ENCODE data around the gene GAS2L3.
"Not testable (repeated sequence)": the region's sequence is repeated elsewhere in the genome, so short reads cannot be mapped to it uniquely, and the experiment has no call there.

The GAS2L3 gene

DNA sequence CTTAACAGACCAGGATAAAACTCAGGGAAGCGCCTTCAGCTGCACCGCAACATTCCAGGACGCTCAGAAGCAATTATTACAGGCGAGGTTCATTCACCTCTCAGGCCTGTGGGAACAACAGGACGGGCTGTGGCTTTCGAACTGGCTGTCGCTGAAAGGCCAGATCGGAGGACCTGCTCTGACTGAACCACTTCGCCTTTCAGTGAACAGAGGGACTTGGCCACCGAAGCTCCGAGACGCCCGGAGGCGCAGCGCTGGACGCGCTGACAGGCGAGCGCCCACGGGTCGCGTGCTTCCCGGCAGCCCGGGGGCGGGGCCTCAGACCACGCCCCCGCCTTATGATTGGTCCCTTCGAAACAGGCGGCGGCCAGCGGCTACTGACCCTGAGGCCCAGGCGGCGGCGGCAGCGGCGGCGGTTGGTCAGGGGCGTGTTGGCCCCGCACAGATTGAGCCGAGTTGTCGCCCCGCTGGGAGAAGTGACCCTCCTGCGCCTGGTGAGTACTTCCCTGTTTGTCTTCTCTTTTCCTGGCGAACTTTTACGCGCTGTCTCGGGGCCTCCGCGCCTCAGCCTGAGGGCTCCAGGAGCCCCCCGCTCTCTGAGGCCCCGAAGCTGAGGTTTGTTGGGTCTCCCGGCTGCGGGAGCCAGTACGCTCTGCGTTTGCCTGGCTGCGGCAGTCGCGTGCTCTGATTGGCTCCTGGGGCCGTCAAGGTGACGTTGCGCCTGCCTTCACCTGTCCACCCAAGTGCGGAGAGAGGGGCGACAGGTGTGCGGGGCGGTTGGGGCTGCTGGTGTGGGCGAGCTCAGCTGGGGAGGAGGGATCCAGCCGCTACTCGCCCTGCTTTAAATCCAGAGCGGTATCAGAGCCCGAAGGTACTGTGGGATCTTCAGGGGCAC, at the start of gene GAS2L3:
TSS of gene GAS2L3 (plus strand) at position 393 of the 895 bp plus-strand sequence. CDS start 21,221 bp downstream, outside the sequence.
- DNase-seq: peak; percentile 91

DNA sequence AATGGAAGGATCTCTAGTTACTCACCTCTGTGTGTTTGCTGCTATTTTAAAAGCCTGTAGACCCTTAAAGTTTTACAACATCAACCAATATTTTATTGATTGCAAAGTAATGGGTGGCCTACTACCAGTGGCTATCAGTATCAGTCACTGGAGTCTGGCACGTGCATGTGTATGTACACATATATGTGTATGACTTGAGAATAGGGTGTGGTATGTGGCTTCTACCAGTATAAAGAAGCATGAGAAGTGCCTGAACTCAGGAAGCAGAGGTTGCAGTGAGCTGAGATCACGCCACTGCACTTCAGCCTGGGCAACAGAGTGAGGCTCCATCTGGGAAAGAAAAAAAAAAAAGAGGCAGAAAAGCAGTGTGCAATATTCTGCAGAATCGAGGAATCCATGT, 45.5 kb upstream of the GAS2L3 start:
- no peak for DNase-seq

DNA sequence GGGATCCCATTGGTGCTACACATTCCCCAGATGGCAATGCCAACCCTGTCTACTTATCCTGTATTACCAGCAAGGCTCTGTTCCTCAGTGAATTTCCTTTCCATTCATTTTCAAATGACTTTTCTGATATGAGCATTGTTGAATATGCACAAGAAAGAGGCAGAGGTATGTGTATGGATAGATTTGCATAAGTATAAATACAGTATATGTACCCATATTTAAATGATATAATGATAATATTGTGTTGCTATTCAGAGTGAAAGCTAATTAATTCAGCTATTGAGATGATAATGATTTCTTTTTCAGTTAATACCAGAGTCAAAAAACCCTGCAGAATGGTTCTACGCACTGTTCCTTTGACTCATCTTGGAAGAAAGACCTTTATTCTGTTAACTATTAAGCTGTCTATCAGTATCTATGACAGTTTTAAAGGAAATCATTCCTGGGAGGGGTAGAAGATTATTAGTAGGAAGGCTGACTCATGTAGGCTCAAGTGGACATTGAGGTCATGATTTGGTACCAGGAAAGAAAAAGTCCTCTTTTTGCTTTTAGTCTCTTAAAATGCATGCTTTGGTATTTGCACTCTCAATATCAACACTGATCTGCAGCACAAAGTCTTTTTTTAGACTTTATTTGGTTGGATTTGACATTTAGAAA, 44.9 kb upstream of the GAS2L3 start:
- no peak for DNase-seq

DNA sequence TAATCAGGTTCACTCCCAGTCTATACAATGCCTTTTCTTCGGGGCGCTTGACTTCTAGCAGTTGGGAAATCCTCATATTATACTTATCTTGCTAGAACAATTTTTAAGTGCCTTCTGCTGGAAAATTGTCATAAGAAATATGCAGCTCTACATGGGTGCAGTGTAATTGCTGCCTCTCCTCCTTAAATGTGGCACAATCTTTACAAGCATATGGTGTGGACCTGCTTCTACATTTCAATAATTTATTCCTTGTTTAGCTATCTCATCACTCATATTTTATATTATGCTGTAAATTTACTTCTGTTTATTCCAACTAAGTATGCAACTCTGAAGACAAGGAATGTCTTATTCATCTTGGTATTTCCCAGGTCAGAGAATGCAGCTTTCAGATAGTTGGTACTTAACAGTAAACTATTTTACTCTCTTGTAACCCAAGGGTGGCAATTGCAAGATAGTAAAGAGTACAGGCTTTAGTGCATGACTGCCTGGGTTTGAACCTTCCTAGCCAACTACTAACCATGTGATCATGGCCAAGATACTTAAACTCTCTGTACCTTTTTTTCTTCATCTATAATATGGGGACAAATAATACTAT, 43.6 kb upstream of the GAS2L3 start:
- DNase-seq: no peak

DNA sequence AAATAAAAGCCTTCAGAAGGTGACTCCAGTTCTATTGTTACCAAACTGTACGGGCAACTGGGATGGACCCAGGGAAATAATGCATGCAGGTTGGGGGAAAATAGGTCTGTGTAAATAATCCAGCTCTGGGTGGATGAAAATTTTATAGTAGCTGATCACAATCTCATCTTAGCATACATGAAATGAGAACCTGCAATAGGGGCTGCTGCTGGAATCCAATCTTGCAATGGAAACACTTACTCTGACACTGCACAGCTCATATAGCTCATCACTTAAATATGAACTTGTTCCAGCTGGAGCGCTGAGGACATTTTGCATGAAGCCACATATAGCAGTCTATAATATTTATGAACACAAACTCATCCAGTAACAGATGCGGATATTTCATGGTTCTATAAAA, 40.1 kb upstream of the GAS2L3 start:
- no peak for DNase-seq

DNA sequence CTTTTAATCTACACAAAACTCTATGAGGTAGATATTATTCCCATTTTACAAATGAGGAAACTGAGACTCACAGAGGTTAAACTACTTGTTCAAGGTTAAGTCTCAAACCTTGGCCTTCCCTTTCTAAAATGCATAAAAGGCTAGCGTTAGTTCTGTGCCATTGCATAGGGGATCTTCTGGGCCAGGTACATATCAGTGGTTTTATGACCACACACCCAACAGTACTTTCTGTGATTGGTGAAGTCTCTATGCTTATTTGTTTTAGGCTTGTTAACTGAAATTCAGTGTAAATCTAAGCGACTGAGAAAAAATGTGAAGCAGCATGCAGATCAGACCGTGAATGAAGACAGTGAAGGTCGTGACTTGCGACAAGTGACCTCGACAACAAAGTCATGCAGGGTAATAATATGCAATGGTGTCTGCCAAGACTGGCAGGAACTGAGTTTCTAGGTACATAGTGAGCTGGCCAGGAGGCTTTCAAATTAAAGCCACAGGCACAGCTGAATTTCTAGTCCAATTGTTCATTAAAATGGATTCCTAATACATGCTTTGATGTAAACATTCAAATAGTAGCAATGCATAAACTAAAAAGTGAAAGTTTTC, 38.8 kb upstream of the GAS2L3 start:
- no peak for DNase-seq

DNA sequence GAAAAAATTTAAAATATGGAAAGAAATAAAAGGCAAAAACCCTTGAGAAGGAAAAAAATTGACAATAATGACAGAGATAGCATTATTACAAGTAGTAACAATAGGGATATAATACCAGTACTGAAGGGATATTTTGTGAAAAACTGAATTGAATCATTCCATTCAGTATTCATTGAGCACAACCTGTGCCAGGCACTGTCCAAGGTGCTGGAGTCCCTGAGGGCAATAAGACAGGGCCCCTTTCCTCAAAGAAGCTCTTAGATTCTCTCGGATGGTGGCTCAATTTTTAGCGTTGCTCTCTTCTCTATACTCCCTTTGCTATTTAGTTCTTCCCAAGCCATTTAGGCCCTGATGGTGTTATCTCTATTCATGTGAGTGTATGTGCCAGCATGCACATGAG, 34.3 kb upstream of the GAS2L3 start:
- peak; percentile 74 for DNase-seq

DNA sequence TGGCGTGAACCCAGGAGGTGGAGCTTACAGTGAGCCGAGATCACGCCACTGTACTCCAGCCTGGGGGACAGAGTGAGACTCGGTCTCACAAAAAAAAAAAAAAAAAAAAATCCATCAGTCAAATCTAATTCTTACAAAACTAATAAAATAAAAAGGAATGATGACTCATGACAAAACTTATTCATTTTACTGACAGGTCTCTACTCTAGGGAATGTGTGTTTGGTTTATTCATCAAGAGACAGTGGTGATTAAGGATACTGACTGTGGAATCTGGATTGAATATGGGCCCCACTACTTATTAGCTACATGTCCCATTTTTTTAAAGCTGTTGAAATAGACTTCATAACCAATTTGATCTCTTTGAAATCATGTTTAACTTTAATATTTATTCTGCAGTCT, 29.3 kb upstream of the GAS2L3 start:
- no peak for DNase-seq

DNA sequence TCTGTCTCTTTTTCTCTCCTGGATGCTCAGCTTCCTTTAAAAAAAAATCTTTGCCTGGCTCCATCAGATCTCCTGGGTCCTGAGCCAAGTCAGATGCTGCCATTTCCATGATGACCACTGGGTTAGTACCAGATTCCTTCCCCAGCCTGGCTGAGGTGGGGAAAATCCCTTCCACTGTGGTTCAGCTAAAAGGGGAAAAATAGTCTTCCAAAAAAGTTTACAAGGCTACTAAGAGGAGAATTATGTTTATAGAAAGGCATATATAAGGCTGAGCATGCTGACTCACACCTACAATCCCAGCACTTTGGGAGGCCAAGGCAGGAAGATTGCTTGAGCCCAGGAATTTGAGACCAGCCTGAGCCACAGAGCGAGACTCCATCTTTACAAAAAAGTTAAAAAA, 28.4 kb upstream of the GAS2L3 start:
- DNase-seq: no peak

DNA sequence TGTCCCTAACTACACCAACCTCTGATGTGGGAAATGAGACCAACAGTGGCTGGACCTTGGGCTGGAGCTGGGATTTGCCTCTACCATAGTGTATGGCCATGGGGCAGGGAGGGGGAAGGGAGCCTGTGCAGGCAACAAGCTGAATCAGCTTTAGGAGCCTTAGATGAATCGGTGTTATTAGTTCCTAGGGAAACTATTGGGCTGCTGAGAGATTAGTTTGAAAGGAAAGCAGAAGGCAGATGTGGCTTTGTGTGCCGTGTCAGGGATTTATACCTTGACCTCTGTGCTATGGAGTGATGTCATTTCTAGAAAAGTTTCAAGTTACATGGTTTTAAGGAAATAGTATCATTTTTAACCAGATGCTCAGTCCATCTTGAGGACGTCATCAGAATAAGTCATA, 19.5 kb upstream of the GAS2L3 start:
- no peak for DNase-seq

DNA sequence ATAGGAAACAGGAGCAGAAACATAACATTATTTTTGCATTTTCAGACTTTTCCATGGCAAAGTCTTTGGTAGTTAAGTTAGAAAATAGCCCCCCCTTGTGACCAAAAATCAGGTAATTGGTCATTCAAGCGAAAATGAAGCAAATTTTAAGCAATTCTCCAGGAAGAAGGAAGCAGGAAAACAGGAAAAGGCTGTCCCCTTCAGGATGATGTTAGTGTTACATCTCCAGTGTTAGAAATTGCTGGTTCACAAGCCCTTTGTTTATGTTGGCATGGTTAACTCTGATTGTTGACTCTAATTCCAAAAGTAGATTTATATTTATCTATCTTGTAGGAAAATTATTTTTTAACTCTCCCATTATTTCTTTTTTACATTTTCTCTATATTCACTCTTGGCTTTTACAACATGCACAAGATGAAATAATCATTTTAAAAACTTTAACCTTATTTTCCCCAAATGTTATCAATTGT, 18.8 kb upstream of the GAS2L3 start:
- DNase-seq: peak; percentile 89

DNA sequence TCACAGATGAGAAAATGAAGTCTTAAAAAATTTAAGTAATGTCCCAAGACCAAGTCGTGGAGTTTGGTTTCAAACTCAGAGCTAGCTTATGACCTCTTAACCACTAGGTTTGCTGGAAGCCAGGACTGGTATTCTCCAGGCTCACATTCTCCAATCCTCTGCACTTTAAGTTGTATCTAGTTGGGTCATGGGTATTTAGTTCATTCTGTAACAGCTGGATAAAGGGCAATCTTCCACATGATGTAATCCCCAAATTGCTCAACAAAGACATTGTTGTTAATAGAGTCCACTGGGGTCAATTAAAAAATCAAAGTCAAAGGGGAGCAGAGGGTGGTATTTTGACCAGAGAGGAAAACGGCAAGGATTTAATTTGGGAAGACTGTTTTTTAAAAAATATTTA, 17.8 kb upstream of the GAS2L3 start:
- no peak for DNase-seq

DNA sequence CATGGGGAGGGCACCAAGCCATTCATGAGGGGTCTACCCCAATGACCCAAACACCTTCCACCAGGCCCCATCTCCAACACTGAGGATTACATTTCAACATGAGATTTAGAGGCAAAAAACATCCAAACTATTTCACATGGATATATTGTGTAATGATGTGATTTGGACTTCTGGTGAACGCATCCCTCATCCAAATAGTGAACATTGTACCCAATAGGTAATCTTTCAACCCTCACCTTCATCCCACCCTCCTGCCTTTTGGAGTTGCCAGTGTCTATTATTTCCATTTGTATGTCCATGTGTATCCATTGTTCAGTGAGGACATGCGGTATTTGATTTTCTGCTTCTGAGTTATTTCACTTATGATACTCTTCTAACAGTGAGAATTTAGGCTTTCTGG, 16.1 kb upstream of the GAS2L3 start:
- no peak for DNase-seq

DNA sequence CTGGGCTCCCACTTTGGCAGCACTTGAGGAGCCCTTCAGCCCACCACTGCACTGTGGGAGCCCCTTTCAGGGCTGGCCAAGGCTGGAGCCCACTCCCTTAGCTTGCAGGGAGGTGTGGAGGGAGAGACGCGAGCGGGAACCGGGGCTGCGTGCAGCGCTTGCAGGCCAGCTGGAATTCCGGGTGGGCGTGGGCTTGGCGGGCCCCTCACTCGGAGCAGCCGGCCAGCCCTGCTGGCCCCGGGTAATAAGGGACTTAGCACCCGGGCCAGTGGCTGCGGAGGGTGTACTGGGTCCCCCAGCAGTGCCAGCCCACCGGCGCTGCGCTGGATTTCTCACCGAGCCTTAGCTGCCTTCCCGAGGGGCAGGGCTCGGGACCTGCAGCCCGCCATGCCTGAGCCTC, 14.2 kb upstream of the GAS2L3 start:
- not testable (repeated sequence) for DNase-seq

DNA sequence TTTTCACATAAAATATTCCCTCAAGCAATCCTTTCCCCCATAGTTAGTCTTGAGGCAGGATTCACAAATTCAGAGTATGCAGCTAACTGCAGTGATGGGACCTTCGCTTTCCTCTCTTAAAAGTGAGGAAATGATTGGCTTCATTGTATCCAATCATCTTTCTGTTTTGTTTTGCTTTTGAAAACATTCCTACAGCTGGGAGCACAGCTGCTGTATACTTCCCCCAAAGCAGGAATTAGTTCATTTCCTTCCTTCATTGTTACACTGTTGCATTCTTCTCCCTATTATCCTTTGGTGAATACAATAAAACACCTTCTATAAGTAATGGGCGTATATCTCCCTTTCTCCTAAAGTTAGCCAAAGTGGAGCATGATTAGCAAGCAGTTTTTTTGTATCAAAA, 9.4 kb upstream of the GAS2L3 start:
- no peak for DNase-seq

DNA sequence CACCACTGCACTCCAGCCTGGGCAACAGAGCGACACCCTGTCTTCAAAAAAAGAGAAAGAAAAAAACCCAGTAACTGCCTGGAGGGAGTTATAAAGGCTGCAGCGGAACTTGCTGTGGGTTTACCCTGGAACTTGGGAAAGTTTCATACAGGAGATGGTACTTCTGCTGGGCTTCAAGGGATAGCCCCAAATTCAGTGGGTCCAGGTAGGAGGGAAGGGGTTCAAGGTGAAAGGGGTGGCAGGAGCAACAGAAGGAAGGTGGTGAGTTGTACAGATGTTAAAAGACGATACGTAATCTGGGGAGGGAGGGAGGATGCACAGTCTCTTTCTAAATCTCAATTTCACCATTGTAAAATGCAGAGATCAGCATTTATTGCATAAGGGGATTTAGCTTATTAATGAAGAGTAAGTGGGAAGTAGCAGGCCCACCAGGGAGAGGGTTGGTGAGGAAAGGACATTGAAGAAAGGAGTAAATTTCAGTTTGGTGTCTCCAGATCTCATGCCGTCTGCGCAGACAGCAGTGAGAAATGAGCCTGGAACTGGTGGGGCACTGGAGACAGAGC, 8.5 kb upstream of the GAS2L3 start:
- no peak for DNase-seq

DNA sequence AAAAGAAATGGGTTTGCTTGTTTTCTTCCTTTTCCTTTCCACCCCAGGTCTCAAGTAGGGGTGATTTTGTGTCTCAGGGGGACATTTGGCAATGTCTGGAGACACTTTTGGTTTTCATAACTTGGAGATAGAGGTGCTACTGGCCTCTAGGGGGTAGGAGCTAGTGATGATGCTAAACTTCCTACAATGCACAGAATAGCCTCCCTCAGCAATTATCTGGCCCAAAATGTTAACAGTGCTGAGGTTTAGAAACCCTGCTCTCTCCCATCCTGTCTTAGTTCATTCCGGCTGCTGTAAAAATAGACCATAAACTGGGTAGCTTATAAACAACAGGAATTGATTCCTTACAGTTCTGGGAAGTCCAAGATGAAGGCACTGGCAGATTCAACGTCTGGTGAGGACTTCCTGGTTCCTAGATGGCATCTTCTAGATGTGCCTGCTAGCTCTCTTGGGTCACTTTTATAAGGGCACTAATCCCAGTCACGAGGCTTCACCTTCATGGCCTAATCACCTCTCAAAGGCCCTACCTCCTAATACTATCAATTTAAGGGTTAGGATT, 7.4 kb upstream of the GAS2L3 start:
- no peak for DNase-seq

DNA sequence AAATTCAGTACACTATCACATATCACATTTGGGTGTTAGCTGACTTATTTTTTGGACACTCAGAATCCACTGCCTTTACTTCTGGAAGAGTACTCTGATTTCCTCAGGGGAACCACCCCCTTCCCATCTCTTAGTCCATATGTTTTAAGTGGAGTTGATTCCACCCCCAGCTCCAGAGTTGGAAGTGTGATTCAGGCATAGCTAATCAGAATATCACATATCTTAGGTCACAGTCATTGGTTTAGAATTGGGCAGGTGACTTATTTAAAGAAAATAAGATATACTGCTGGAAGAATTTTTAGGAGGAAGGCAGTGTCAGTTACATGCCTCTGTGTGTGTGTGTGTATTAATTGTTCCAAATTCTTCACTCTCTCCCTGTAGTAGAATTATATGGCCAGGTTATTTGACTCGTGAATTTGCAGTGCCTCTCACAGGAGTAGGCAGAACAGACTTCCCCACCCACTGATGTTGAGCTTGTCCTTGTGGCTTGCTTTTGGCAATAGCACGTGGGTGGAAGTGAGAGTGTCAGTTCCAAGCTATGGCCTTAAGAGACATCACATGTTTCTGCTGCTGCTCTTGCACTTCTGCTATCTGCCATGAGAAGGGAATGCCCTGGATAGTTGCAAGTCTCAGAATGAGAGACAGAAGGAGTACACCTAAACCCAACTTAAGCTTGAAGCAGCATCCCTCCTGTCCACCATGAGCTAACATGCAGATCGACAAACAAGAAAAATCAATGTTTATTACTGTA, 6.4 kb upstream of the GAS2L3 start:
- peak; percentile 49 for DNase-seq

DNA sequence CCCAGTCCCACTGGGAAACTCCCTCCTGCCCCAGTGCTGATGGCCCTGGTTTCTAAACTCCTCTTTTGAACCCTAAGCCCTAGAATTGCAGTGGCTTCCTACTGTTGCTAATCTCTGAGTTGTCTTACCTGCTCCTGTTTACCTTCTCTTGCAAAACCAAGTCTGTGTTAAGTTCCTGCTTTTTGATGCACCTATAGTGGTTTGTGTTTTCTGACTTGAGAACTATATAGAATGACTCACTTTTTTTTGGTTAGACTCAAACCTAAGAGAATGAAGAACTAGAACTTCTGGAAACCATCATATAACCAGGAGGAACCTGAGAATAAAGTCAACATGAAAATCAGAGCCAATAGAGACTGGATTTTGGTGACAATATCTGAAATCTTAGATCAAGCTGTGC, 5.5 kb upstream of the GAS2L3 start:
- no peak for DNase-seq

DNA sequence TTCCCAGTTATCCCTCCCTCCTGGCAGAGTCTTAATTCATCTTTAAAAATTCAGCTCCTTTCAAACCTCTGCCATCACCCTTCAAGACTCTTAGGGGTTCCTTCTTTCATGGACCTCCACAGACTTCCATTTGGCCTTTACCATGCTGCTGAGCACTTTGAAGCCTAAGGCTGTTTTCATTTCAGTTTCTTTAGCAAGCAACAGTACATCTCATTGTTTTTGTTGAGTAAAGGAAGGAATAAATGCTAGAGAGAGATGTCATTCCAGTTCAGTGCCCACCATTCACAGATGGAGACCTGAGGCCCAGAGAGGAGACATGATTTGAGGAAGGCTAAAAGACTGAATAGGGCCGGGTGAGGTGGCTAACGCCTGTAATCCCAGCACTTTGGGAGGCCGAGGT, 1.3 kb upstream of the GAS2L3 start:
- DNase-seq: no peak

DNA sequence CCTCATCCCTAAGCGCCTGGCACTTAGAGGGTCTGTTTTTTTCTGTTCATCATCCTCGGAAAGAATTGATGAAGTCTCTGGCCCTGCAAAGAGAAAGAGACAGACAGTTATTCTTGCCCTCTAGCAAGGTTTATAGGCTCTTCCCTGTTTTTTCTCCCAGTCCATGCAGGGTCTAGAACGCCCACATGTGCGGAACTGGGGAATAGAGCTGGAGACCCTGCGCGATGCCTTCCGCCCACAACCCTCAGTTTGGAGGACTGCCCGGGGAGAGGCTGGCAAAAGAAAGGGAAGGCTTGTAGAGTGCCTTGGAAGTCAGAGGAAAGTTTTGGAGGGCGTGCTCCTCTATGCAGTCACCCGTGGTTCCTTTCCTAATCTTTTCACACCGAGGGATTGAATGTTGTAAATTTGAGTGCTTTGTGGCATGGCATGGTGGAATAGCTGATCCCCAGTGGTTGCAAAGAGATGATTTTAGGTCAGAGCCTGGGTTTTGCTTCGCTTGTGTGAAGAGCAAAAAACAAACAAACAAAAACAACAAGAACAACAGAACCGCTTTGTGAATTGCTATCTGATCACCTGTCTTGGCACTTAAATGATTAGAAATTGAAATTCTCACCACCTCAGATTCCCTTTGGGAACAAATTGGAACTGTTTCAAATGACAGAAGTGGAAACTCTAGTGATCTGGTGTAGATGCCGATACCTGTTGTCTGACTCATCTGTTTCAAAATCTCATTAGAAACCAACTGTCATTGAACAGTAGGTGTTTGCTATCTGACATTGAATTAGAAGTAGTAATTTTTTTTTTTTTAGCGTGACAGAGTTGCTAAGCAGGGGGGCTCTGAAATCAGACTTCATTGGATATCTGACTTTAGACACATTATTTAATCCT, 947 bp downstream of the GAS2L3 start:
- peak; percentile 19 for DNase-seq

Data from hematopoietic multipotent progenitor cell treated with erythropoietin and hydrocortisone succinate and interleukin-3 and kit ligand, for 4 days (in vitro differentiated cells).